HG02571 (cell line): ENCODE results near the gene FADS2.

Experiments used
- ATAC-seq: cut with Tn5 transposase; IDR thresholded peaks from one replicate; pipeline ENCODE4 v1.9.1; 2021; ENCODE audit warnings: mild to moderate bottlenecking, moderate library complexity; ENCODE audit not compliant: unreplicated experiment

The FADS2 gene

DNA sequence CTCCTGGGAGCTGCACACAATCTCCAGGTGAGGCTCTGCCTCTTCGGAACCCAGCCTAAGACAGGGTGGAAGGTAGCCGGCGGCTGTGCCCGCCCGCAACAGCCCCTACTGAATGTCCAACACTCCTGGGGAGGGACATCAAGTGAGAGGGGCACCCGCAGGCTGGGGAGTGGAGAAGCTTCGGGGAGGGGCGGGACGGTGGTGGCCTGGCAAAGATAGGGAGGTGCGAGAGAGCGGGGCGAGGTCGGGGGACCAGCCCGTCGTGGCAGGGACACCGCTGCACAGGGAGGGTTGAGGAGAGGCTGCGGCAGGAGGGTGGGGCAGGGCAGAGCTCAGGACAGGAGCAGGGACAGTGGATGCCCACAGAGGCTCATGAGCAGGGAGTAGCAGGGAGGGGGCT lies 72.2 kb downstream of the FADS2 start:
- no peak for ATAC-seq

GRCh38 chr11:61901397-61901796 lies 73.3 kb downstream of the FADS2 start:
- ATAC-seq = no peak

DNA sequence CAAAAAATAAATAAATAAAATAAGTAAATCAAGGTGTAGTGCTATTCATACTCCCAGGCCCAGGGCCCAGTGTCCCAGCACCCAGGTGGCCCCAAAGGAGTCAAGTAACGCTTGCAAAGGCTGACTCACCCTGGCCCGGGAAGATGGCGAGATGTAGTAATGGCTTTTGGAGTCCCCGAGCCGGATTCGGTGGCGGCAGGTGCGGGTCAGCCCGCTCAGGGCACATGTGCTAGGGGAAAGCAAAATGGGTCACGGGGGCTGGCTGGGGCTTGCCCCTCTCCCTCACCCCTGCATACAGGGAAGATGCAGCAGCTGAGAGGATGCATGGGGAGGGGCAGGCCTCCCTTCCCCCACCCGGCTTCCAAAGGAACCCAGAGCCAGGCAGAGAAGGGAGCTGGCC lies 74.2 kb downstream of the FADS2 start:
- no peak for ATAC-seq

DNA sequence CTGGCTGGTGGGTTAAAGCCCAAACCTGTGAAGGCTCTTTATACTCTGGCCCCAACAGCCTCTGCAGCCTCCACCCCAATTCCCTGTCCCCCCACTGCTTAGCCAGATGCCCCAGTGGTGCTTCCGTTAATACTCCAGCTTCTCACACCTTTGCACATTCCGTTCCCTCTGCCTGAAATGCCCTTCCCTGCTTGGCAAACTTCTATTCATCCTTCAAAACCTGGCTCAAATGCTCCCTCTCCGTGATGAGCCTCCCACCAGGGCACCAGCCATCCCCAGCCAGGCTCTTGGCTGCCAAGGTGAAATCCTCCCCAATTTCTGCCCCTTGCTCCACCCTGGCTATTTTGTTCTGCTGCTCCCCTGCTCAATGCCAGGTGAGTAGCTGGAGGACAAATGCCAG lies 75.7 kb downstream of the FADS2 start:
- ATAC-seq = no peak

- ATAC-seq = no peak
Observed at GRCh38 chr11:61904539-61905048, 76.5 kb downstream of the FADS2 start.

DNA sequence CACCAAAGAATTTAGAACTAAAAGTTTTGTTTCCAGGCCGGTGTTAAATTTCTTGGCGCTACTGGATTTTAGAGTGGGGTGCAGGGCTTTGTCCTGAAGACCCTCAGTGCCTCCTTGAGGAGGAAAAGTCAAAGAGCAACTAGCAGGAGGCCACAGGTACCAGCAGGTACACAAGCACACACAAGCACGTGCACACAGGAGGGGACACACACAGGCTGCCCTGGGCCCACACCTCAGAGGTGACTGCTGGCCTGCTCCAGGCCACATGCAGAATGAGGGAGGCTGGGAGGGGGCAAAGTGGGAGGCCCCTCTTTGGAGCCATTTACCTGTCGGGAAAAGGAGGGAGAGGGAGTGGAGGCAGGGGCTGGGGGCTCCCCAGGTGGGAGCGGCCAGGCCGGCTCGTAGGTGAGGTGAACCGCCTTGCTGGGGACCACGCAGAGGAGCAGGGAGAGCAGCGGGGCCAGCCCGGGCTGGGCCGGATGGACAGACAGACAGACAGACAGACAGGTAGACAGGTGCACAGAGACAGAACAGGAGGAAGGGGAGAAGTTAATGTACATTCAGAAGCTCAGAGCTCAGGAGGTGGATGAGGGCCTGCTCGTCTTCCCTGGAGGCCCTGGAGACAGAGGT lies 77.1 kb downstream of the FADS2 start:
- no peak for ATAC-seq

- ATAC-seq = no peak
Observed at GRCh38 chr11:61905801-61906521, 77.9 kb downstream of the FADS2 start.

DNA sequence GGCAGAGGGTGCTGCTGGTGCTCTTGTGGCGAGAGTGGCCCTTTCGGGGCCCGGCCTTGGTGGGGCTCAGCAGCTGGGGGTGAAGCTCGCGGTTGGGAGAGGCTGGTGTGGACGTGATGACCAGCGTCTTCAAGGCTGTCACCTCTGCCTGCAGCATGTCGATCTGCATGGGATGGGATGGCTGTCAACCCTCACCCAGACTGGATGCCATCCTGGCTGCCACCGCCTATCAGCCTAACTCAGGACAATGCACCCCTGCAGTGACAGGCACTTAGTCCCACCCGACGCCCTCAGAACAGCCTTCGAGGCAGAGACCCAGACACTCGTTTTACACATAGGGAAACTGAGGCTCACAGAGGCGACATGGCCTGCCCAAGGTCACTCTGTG lies 78.4 kb downstream of the FADS2 start:
- ATAC-seq = no peak

- no peak for ATAC-seq
Observed at GRCh38 chr11:61907282-61907681, 79.2 kb downstream of the FADS2 start.

DNA sequence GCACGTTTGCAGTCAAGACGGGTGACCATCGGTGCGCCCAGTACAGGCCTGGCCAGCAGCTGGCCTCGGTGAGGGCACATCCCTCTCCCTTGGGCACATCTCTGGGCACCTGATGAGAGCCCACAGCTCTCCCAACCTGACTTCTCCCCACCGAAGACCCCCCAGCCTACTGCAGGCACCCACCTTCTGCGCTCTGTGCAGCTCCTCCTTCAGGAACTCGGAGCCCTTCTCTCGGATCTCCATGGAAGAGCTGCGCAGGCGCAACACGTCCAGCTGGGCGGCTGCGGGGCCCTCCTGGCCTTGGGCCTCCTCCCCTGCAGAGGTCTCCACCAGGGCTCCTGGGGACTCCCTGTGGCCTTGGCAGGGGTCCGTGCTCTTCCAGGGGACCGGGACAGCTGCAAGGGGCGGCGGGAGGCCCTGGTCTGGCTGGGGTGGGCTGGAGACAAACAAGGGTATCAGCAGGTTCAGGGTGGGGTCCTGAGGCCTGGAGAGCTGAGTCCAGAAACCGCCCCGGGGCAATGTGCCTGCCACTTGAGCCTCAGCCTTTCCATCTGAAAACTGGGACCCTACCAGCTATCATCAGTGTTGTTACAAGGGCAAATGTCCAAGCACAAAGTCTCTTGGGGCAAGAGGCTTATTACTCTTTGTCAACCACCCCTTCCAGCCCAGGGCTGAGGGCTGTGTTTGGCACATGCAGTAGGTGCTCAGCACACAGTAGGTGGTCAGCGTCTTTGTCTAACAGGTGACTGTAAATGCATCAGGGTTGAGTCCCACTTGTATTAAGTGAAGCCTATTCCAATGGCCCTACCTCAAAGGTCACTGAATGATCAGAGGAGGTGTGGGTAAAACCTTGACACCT lies 80.0 kb downstream of the FADS2 start:
- no peak for ATAC-seq

- ATAC-seq = no peak
Observed at GRCh38 chr11:61908730-61909316, 80.7 kb downstream of the FADS2 start.

GRCh38 chr11:61910187-61911127 lies 82.4 kb downstream of the FADS2 start:
- ATAC-seq = no peak

DNA sequence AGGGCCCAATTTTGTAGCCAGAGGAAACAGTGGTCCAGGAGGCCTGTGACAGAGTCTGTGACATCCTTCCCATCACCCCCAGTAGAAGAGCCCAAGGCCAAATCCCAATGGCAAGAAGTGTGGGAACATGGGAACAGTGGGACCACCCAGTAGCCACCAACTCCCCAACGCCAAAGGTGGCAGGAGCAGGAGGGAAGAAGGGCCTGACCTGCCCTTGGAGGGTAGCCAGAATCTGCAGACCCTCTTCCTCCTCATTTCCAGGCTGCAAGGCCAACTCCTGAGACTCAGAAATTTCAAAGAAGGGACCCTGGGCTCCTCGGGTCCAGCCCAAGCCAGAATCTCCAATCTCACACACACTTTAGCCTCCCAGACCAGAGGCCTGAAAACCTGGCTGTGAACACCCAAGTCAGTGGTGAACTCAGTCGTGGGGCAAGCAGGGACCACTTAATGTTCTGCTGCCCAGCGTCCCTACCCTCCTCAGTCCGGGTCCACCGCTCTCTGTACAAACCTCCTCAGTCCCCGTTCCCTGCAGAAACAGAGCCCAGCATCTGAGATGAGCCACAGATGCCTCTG lies 83.1 kb downstream of the FADS2 start:
- ATAC-seq = no peak

- ATAC-seq = no peak
Observed at GRCh38 chr11:61911701-61912529, 83.8 kb downstream of the FADS2 start.

DNA sequence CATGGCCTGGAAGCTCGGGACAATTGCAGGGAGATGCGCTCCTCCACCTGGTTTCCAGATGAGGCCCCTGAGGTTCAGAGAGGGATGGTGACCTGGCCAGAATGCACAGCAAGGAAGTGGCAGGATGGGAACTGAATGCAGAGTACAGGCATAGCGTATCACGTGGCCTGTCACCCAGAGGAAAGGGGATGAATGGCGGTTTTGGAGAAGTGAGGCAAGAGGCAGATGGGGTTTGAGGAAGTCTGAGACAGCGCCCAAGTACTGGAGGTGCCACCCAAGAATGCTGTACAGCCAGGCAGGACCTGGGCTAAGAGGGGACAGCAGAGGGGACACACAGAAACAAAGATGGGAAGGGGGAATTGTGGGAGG lies 84.4 kb downstream of the FADS2 start:
- ATAC-seq = no peak

DNA sequence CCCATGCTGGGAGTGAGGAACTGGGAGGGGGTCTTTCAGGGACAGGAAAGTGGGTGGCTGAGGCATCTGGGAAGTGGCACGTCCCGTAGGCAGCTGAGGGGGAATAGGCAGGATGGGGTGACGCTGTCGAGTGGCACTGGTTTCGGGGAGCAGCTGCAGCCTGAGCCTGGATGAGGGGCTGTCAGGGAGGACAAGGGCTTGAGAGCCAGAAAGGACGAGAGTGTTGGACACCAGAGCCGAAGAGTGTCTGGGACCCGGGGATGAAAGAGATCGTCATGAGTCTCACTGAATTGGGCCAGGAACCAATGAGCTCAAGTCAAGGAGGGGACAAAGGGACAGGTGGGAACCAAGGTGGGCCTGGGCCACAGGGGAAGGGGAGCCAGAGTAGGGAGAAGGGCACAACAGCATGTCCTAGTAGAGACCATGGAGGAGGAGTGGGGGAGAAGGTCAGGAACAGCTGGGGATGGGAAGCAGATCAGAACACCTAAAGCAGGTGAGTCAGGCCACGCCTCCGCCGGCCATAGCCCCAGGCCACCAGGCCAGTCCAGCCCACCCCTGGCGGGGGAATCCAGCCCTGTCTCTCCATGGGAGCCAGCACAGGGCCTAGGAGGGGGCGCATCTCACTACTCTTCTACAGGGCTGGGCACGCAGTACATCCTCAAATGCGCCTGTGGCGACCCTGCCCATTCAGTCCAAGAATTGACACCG lies 85.0 kb downstream of the FADS2 start:
- ATAC-seq = no peak

- ATAC-seq = no peak
Observed at GRCh38 chr11:61913699-61914395, 85.7 kb downstream of the FADS2 start.
